Adipose tissue (tissue), 3 donors: ENCODE data around the gene CFAP161. TPM values are rescaled to one million over a fixed set of nuclear protein-coding genes. Genes with fewer than 3 reads are reported as not detected.

ENCODE experiments used
- H3K27ac ChIP-seq: one replicate; pipeline ENCODE4 v1.5.1; 2013; ENCODE audit warnings: low read depth, low read length
- WGBS, 3 donors: extraction: QIAGEN DNeasy Blood & Tissue Kit; methylation state at CpG; one replicate each; pipeline ENCODE4 v1.1.7; 2013; 5-methylcytosine and 5-hydroxymethylcytosine counted together
- polyA plus RNA-seq, 3 donors: library from polyadenylated mRNA; stranded (reverse); fragments of 200-250 nt; gene quantifications; one replicate each; pipeline ENCODE4 v1.2.3, GENCODE V29; 2013
- donor health status: healthy with polysubstance abuse.
- donor health status: Bipolar disorder and iron deficiency.
- donor health status: healthy.

Gene CFAP161
- polyA plus RNA-seq, 3 donors, result 0.03 to 0.56 (median 0.42) TPM

- 69 to 85% (median 79%) methylated on average over 8 of the region's 8 CpGs for whole genome bisulfite sequencing, 3 donors
Observed at GRCh38 chr15:81195339-81195864, 61.3 kb downstream of the CFAP161 start.

GRCh38 chr15:81196576-81197254 lies 62.6 kb downstream of the CFAP161 start, which contains the start of gene IL16:
IL16 (plus strand) TSS chr15:81196879; CDS start chr15:81225400, 28,521 bp downstream.
- whole genome bisulfite sequencing, 3 donors, result 82 to 91% (median 90%) methylated on average over 16 of the region's 16 CpGs
- H3K27ac ChIP-seq, result no peak within 1 kb of the TSS

More at GRCh38 chr15:81195339-81195864, 61.3 kb downstream of the CFAP161 start:
- H3K27ac ChIP-seq, result no peak overlapping the region

GRCh38 chr15:81197255-81197630 lies 63.2 kb downstream of the CFAP161 start:
- WGBS, 3 donors, result 88 to 93% (median 89%) methylated on average over 7 of the region's 7 CpGs
- no peak overlapping the region for H3K27ac ChIP-seq

- no peak overlapping the region for H3K27ac ChIP-seq
- 76 to 82% (median 82%) methylated on average over 7 of the region's 7 CpGs for WGBS, 3 donors
Observed at GRCh38 chr15:81197688-81198281, 63.7 kb downstream of the CFAP161 start.

Other genes with a start within 250 kb of the CFAP161 start
- 10 to 100 TPM; 10.7 to 14.1 (median 12.7) TPM for gene MESD, start 144.5 kb upstream of the CFAP161 start, polyA plus RNA-seq
- 10 to 100 TPM in 2 of 3 donors, 1 to 10 TPM in 1; 6.7 to 29.3 (median 11.5) TPM for gene TLNRD1, start 133.3 kb upstream of the CFAP161 start, polyA plus RNA-seq
- gene IL16, start 62.6 kb downstream of the CFAP161 start, polyA plus RNA-seq, result 10 to 100 TPM in 1 of 3 donors, 1 to 10 TPM in 2; 2.4 to 12.6 (median 9.3) TPM
- 1 to 10 TPM; 1.2 to 3.8 (median 2.3) TPM for gene STARD5, start 189.9 kb downstream of the CFAP161 start, polyA plus RNA-seq
- gene TMC3, start 239.9 kb downstream of the CFAP161 start, polyA plus RNA-seq, result under 1 TPM in 1 of 3 donors, not detected in 2; 0.01 TPM